KMS-11 (cell line): ENCODE results near the gene FARS2.

Experiments
- H2AFZ ChIP-seq: fragments of 200-600 bp; sonication (generic); 2 replicates; pipeline ENCODE4 v1.6.1; 2016; ENCODE audit warnings: antibody characterized with exemption, mixed run types, low read depth
- H3K27ac ChIP-seq: fragments of 200-600 bp; sonication (generic); 2 replicates; pipeline ENCODE4 v1.6.1; 2016; ENCODE audit warnings: mild to moderate bottlenecking, mixed run types
- H3K27me3 ChIP-seq: fragments of 200-600 bp; sonication (generic); 2 replicates; pipeline ENCODE4 v1.6.1; 2017; ENCODE audit warnings: mild to moderate bottlenecking, low read depth, mixed run types, moderate library complexity; ENCODE audit not compliant: insufficient read depth
- H3K36me3 ChIP-seq: fragments of 200-600 bp; sonication (generic); 2 replicates; pipeline ENCODE4 v1.6.1; 2017; ENCODE audit warnings: mild to moderate bottlenecking, mixed run types; ENCODE audit not compliant: insufficient read depth
- H3K4me1 ChIP-seq: fragments of 200-600 bp; sonication (generic); 2 replicates; pipeline ENCODE4 v1.6.1; 2016; ENCODE audit warnings: mild to moderate bottlenecking, low read depth, mixed run types; ENCODE audit not compliant: poor library complexity, severe bottlenecking
- H3K4me2 ChIP-seq: fragments of 200-600 bp; sonication (generic); 2 replicates; pipeline ENCODE4 v1.7.0; 2016; ENCODE audit warnings: mild to moderate bottlenecking, mixed run types
- H3K4me3 ChIP-seq: fragments of 200-600 bp; sonication (generic); IDR thresholded peaks from 2 replicates; pipeline ENCODE4 v1.6.1; 2017; ENCODE audit warnings: low read depth, low read length, mixed read lengths; ENCODE audit not compliant: insufficient read depth
- H3K79me2 ChIP-seq: fragments of 200-600 bp; sonication (generic); 2 replicates; pipeline ENCODE4 v1.6.1; 2016; ENCODE audit warnings: low read depth, mixed run types; ENCODE audit not compliant: insufficient read depth
- H3K9ac ChIP-seq: fragments of 200-600 bp; sonication (generic); 2 replicates; pipeline ENCODE4 v1.6.1; 2016; ENCODE audit warnings: mild to moderate bottlenecking, mixed run types
- H4K20me1 ChIP-seq: fragments of 200-600 bp; sonication (generic); 2 replicates; pipeline ENCODE4 v1.6.1; 2016; ENCODE audit warnings: mild to moderate bottlenecking, mixed run types; ENCODE audit not compliant: insufficient read depth
- TF ChIP-seq, protein P1 (sequence below): fragments of 200-600 bp; sonication (generic); conservative IDR thresholded peaks from 2 replicates; pipeline ENCODE4 v1.6.1; 2017; ENCODE audit warnings: low read depth, mild to moderate bottlenecking, antibody characterized with exemption, low read length, moderate library complexity, mixed read lengths

FARS2 gene

DNA sequence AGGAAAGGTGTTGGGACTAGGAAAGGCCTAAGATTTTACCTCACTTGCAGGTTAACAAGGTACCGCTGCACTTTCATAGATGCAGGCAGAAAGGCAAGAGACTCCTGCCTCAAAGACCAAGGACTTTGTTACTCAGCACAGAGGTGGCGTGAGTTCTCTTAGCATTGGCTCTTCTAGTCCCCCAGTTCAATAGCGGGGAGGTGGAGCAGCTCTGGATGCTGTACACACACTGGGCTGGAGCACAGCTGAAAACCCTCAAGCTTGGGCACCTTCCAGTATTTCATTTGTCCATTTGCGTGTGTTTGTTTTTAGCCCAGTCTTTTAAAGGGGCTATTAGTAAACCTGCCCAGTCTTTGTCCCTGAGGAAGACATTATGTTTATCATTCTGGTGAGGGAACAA, 345.2 kb downstream of the FARS2 start:
- no peak overlapping the region for H2AFZ ChIP-seq
- no peak overlapping the region for H3K27ac ChIP-seq
- TF ChIP-seq, protein P1, sequence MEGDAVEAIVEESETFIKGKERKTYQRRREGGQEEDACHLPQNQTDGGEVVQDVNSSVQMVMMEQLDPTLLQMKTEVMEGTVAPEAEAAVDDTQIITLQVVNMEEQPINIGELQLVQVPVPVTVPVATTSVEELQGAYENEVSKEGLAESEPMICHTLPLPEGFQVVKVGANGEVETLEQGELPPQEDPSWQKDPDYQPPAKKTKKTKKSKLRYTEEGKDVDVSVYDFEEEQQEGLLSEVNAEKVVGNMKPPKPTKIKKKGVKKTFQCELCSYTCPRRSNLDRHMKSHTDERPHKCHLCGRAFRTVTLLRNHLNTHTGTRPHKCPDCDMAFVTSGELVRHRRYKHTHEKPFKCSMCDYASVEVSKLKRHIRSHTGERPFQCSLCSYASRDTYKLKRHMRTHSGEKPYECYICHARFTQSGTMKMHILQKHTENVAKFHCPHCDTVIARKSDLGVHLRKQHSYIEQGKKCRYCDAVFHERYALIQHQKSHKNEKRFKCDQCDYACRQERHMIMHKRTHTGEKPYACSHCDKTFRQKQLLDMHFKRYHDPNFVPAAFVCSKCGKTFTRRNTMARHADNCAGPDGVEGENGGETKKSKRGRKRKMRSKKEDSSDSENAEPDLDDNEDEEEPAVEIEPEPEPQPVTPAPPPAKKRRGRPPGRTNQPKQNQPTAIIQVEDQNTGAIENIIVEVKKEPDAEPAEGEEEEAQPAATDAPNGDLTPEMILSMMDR = no peak
- no peaks in the 10 kb centered on the region for H3K79me2 ChIP-seq
- no peaks in the 10 kb centered on the region for H4K20me1 ChIP-seq
- H3K4me3 ChIP-seq = no peak overlapping the region
- H3K9ac ChIP-seq = no peak overlapping the region
- no peak overlapping the region for H3K4me2 ChIP-seq
- H3K4me1 ChIP-seq = no peaks in the 10 kb centered on the region
- no peaks in the 10 kb centered on the region for H3K27me3 ChIP-seq
- H3K36me3 ChIP-seq = 0 out of 2 replicates have a peak, but pooled peaks cover 3% of the 10 kb centered on the region

DNA sequence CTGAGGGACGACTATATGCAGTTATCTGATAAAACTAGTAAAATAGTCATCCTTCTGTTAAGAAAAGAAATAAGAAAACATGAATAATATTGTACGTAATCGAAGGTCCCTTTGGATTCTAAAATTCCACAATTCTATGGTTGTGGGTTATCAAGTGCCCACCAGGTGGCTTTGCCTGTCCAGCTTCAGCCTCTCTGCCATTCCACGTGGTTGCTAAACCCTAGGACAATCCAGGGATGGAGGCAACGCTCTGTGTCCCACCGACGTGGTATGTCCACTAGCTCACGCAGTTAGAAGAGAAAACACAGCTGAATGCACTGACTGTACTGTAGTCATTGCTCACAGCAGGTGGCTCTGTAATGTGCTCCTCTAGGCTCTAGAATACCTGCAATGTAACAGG, 349.3 kb downstream of the FARS2 start:
- Histone ChIP-seq H3K27ac (no peak overlapping the region), H4K20me1 (no peaks in the 10 kb centered on the region)
- TF ChIP-seq, protein P1 = no peak

DNA sequence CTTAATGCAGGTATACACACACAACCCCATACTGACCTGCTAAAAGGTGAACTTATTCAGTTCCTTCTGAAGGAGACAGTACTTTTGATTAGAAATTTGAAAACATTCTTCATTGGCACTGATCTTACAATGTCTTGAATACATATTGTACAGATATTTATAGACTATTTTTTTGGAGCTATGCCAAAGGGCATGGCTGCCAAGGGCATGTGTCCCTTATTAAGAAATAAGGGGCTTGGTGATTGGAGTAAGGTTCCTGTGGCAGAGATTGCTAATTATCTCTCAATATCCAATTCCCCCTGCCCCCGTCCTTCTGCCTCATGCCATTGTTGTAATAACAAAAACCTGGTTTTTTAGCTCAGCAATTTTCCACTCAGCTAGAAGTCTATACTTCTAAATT, 355.9 kb downstream of the FARS2 start:
- Histone ChIP-seq H3K27ac (no peak overlapping the region), H3K27me3 (no peaks in the 10 kb centered on the region), H2AFZ (no peak overlapping the region), H3K4me1 (no peaks in the 10 kb centered on the region), H3K4me2 (no peak overlapping the region), H3K9ac (no peak overlapping the region), H3K79me2 (no peaks in the 10 kb centered on the region), H3K4me3 (no peak overlapping the region), H4K20me1 (no peaks in the 10 kb centered on the region), H3K36me3 (no peaks in the 10 kb centered on the region)
- TF ChIP-seq, protein P1 = no peak

More for the DNA sequence above, 349.3 kb downstream of the FARS2 start:
- no peak overlapping the region for H3K9ac ChIP-seq
- H3K4me1 ChIP-seq = no peaks in the 10 kb centered on the region
- H3K4me2 ChIP-seq = no peak overlapping the region
- H3K79me2 ChIP-seq = no peaks in the 10 kb centered on the region
- H3K4me3 ChIP-seq = no peak overlapping the region
- no peak overlapping the region for H2AFZ ChIP-seq
- H3K36me3 ChIP-seq = no peaks in the 10 kb centered on the region
- H3K27me3 ChIP-seq = no peaks in the 10 kb centered on the region

DNA sequence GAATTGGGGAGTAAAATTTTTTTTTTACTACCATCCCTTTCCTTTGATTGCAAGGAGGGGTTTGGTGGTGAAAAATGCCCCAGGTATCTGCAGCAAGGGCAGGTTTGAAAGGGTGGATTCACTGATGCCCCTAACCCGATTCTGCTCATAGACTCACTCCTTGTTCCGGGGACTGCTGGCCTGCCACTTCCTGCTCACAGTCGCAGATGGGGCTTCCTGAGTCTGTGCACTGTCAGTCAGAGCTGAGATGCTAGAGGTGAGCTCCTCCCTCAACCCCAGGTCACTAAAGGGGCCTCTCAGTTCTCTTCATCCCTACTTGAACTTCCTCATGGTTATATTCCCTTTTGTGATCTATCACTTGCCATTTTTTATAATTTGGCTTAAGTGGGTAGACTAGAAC, 357.9 kb downstream of the FARS2 start:
- H3K36me3 ChIP-seq = no peaks in the 10 kb centered on the region
- TF ChIP-seq, protein P1 = no peak
- no peaks in the 10 kb centered on the region for H4K20me1 ChIP-seq
- no peaks in the 10 kb centered on the region for H3K27me3 ChIP-seq
- no peak overlapping the region for H3K9ac ChIP-seq
- no peak overlapping the region for H3K27ac ChIP-seq
- no peak overlapping the region for H2AFZ ChIP-seq
- H3K79me2 ChIP-seq = no peaks in the 10 kb centered on the region
- no peak overlapping the region for H3K4me3 ChIP-seq
- no peaks in the 10 kb centered on the region for H3K4me1 ChIP-seq
- no peak overlapping the region for H3K4me2 ChIP-seq
